HUDEP-2 (cell line): Measurements from ENCODE around the gene TOX2.

ENCODE experiments used
- DNase-seq, 76 experiments: peaks; one replicate each; lab custom pipeline; 2025; ENCODE audit not compliant: unreplicated experiment in 76 of 76; lab: John Stamatoyannopoulos, UW

The TOX2 gene

DNA sequence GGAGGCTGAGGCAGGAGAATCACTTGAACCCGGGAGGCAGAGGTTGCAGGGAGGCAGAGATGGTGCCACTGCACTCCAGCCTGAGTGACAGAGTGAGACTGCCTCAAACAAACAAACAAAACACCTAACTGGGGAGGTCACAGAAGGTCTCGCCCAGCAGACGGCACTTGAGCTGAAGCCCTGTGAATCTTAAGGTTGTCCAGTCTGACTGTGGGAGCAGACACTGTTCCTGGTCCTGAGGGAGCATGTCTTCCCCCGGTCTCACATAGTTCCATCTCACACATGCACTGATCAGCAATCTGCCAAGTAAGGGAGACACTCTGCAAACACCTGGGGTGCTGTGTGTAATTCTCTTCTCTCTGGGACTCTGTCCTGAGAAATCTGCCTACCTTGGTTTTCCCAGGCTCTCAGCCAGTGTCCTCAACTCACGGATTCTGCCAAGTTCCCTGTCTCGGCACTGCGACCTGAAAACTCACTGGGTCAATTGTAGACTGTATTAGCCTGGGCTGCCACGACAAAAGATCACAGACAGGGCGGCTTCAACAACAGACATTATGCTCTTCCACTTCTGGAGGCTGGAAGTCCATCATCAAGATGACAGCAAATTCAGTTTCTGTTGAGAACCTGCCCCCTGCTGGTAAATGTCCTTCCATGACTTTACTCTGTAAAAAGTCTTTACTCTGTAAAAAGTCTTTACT lies 178.0 kb downstream of the TOX2 start:
- DNase-seq = peak in 11 of 76 experiments; percentile 4 to 26 (median 9)

DNA sequence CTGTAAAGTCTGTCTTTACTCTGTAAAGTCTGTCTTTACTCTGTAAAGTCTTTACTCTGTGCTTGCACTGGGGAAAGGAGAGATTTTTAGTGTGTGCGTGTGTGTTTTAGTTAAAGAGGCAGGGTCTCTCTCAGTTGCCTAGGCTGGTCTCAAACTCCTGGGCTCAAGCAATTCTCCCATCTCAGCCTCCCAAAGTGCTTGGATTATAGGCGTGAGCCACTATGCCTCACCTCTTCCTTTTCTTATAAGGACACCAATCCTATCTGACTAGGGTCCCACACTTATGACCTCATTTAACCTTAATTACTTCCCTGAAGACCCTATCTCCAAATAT lies 178.6 kb downstream of the TOX2 start:
- DNase-seq = no peak

DNA sequence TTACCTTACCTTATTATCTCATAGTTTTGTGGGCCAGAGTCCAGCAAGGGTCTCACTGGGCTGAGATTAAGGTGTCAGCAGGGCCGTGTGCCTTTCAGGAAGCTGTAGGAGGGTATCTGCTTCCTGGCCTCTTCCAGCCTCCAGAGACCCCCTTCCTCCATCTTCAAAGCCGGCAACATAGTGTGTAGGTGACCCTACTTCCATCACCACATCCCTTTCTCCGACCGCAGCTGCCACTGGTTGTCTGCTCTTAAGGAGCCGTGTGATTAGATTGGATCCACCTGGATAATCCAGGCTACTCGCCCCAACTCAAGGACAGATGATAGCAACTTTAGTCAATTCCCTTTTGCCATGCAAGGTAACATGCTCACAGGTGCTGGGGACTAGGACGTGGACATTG lies 181.2 kb downstream of the TOX2 start:
- DNase-seq = no peak

DNA sequence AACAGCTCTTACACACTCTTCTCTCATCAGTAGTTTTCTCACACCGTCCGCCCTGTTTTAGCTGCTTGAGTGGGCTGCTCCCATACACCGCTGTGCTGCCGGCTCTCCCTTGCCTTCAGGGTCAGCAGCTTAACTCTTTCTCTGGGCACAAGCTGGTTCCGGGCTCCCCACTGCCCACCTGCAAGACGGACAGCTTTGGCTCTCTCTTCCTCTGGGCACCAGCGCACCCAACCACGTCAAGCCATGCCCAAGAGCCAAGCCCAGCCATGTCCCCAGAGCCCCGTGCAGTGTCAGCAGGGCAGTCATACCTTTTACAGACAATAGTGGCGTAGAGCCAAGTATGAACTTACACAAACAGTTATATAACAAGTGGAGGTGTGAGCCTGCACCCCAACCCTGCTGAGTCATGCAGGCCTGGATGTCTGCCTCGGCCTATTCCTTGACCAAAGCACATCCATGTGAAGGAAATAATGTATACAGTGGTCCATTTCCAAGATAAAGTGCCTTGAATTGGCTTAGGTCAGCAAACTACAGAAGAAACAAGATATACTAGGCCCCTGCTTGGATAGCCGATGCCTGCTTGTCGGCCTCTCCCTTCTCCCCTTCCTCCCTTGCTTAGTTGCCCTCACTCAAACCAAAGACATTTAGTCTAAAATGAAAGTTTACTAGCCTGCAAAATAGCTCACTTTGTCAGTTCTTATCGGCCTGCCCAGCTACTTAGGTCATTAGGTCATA lies 183.0 kb downstream of the TOX2 start:
- DNase-seq = no peak

DNA sequence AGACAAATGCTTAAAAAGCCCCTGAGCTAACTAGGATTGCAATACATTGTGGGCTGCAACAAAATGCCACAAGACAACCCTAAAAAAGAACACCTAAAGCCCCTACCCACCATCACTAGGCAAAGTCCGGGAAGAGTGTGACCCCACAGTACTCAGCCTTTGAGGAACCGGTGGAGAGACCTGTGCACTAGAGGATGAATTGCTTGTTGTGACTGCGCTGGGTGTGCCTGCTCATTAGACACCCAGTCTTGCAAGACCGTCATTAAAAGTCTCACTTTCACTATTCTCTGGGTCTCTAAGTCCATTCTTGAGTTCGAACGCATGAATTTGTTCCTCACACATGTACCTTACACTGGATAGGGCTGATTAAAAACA lies 183.6 kb downstream of the TOX2 start:
- no peak for DNase-seq

DNA sequence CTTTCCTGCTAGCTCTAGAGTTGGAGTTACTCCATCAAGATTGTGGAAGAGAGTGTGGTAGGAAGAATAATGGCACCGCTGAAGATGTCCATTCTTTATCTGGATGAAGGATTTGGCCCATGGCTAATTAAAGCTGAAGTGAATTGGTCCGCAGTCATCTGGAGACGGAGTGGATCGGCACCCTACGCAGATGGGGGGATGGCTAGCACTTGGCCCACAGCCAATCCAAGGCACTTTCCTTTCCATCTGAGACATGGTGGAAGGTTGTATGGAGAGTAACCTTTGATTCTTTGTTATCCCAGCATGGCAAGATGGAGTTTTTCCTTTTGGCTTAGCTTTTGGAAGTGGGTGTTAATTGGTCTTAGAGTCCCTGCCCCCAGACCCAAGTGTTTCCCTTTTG lies 184.0 kb downstream of the TOX2 start:
- no peak for DNase-seq

DNA sequence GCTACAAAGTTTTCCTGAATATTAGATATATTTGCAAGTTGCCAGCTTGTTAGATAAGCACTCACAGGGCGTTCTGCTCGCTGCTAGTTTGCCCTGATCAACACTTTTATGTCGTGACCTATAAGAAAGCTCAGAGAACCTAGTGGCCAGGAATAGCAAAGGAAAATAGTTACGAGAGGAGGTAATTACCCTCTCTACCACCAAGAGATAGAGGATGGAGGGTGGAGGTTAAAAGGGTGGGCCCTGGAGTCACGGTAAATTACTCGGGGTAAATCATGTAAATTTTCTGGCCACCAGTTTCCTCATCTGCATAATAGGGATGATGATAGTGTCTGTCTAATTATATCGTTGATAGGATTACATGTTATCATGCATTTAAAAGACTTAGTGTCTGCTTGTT lies 185.2 kb downstream of the TOX2 start:
- no peak for DNase-seq

DNA sequence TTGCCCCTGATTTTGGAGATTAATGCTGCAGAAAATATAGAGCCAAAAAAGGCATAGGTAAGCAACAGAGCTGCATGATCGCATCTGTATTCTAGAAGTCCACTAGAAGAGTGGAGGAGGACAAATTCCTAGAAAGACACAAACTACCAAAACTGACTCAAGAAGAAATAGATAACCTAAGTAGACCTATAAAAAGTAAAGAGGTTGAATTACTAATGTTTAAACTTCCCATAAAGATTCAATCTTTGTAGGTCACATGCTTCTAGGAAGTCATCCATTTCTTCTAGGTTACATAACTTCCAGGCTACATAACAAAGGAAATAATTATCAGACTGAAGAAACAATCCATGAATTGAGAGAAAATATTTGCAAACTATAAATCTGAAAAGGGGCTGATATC lies 187.9 kb downstream of the TOX2 start:
- no peak for DNase-seq

DNA sequence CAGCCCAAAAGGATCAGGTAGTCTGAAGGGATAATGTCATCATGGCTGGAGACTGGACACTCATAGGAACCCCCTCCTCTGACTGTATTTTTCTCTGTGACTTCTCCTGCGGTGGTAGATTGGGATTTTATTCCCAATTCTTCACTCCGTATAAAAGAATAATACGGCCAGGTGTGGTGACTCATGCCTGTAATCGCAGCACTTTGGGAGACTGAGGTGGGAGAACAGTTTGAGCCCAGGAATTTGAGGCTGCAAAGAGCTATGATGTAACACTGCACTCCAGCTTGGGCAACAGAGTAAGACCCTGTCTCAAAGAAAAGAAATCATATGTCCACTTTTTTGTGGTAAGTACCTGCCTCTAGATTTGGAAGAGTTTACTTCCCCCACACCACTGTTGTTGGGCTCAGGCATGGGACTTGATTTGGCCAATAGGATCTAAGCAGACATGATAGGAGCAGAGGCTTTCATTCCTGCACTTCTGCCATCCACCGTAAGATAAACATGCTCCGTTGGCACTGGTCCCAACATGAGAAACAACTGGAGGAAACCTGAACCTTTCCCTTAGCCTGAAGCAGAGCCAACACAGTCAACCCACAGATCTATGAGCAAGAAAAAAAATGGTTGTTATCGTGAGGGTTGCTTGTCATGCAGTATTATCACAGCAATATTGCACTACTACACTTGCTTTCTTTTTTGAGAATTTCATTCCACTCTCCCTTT lies 190.3 kb downstream of the TOX2 start:
- no peak for DNase-seq

DNA sequence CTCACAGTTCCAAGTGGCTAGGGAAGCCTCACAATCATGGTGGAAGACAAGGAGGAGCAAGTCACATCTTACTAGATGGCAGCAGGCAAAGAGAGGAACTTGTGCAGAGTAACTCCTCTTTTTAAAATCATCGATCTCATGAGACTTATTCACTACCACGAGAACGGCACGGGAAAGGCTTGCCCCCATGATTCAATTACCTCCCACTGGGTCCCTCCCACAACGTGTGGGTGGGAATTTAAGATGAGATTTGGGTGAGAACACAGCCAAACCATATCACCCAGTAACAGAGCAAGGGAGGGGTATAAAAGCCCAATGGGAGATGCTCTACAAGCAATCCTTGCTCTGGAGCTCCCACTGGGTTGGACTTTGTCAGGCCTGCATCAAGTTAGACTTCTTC lies 192.0 kb downstream of the TOX2 start:
- no peak for DNase-seq

DNA sequence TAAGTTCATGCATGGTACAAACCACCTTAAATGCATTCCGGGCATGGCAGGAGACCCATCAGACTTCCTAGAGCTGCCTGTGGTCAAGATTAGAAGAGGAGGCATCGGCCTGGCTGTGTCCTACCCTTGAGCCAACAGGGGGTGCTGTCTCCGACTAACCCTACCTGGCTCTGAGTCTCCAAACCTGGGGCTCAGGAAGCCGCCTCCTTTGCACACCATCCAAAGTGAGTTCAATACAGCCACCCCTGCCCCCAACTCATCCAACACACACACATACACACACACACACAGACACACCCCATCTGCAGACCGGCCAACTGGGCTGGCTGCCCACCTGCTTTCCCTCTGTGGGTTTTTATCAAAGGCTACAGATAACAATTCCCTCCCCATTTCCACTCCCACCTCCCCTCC lies 195.3 kb downstream of the TOX2 start:
- DNase-seq = no peak

DNA sequence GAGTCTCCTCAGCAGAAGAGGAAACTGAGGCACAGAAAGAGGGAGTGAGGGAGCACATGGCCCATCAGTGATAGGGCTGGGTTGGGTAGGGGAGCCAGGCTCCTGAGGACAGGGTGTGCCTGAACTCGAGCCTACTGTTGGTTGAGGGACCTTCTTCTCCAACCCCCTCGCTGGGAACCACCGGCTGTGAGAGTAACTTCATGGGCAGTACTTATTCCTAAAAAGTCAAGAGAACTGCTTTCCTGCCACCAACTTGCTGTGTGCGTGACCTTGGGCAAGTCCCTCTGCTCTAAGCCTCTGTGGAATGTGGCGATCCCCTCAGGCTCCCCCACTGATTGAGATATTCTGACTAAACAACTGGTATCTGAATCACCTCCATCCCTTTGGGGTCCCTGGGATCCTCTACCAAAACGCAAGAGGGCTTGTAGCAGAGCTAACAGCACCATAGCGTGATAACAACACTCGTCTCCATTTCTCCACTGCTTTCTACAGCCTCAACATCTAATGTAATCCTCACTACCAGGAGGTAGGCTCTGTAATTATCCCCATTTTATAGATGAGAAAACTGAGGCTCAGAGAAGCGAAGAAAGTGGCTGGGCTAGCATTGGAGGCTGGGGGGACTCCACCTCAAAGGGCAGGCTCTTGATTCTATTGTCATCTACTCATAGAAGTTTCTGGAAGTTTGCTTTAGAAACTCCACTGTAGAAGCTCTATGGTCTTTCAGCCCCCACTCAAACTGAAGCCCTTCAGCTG lies 196.3 kb downstream of the TOX2 start:
- no peak for DNase-seq

DNA sequence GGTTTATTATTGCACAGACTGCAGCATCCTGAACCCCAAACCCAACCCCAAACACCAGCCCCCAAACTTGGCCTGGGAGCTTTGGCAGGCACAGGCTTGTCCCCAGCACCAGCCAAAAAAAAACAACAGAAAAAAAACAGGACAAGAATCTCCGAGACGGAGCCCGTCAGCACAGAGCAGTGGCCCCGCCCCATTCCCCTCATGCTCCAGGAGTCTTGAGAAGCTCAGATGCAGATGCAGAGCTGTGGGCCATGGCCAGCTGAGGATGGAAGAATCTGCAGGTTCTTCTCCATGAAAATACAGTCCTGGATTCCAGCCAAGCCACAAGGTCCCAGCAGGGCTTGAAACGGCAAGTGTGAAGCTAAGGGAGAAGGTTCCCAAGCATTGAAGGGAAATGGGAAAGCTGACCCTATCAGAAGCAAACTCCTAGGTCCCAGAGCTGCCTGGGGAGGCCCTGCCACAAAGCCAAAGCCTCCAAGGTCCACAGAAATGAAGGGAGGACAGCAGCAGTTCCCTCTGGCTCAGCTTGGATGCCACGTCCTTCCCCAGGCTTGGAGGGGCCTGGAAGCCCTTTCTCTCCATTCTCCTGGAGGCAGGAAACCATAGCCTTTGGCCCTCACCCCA lies 197.2 kb downstream of the TOX2 start:
- no peak for DNase-seq

DNA sequence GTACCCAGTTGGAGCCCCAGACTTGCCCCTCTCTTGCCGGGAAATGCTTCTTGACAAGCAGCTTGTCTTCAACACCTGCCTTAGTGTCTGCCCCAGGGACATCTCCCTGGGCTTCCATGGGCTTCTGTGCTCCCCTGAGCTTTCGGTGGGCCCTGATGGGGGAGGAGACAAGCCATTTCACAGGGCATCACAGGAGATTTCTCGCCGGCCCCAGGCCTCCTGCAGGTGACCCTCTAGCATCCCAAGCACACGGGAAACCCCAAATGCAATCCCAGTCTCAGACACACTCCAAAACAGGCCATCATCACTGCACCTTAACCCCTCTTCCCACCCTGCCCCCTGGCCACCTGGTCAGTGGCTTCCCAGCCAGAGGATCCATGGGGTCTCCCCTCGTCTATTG lies 197.8 kb downstream of the TOX2 start:
- DNase-seq = no peak

DNA sequence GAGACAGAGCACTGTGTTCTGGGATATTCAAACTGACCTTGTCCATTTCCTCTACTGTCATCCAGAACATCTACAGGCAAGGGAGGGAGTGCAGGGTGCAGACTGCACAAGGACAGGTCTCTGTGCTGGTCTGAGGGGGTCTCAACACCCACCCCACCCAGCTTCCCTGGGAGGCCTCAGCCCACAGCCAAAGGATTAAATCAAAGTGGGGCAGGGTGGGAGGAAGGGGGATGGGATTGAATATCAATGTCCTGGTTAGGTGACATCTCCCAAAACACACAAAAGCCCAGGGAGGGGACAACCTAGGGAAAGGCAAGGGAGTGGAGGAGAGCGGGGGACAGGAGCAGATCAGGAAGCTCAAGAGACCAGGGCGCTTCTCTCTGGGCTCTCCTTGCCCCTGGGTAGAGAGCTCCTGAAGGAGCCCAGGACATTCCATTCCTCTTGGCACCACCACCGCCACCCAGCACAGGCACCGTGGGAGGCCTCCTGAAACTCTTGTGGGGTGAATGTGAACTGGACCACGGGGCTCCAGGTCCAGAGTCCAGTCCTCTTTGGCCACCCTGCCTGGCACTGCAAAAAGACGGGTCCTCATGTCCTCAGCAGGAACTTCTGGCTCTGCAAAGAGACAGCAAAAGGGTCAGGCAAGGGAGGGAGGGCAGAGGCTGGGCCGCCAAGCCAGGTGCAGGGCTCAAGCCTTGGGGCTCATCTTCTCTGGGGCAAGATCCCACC lies 198.4 kb downstream of the TOX2 start:
- DNase-seq = no peak

DNA sequence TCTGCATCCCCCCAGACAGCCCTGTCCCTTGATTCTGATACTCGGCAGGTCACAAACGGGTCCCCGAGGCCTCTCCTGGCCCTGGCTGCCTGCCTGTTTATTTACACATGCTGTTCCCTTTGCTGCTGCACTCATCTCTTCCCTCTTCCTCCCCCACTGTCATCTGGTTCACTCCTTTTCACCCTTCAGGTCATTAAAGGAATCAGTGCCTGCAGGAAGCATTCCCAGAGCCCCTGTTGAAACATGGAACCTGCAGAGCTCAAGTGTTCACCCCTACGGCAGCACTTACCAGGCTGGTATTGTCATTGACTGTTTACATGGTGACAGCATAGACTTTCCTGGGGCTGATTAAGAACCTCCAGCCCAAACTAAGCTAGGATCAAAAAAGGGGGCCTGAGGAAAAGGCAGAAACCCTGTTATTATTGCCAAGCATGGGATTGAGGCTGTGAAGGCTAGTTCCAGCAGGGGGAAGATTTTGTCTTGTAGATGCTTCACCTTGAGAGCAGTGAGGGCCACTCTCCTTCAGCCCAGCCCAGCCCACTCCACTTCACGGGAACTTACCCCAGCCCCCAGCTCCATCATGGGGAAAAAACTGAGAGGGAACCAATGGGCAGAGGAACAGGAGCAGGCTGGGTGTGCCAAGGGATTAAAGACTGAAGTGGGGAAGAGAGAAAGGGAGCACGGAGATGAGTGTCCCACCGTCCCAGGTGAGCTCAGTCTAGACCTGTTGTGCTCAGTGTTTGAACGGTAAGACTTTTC lies 199.1 kb downstream of the TOX2 start:
- no peak for DNase-seq

DNA sequence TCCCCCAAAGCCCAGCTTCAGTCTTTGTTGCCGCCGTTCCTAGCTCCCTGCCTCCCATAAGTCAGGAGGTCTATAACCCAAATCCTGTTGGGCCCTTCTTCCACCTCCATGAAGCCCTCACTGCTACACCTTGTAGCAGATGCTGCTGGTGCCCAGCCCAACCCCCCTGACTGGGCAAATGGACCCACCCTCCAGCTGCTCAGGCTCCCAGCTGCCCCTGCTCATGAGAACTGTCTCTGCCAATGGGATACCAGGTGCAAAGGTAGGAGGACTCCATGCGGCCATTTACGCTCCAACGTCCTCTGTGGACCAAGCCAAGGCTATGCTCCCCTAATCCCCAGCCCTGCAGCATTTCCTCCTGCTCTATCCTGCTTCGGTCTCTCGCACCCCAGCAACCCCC lies 200.5 kb downstream of the TOX2 start:
- DNase-seq = no peak

DNA sequence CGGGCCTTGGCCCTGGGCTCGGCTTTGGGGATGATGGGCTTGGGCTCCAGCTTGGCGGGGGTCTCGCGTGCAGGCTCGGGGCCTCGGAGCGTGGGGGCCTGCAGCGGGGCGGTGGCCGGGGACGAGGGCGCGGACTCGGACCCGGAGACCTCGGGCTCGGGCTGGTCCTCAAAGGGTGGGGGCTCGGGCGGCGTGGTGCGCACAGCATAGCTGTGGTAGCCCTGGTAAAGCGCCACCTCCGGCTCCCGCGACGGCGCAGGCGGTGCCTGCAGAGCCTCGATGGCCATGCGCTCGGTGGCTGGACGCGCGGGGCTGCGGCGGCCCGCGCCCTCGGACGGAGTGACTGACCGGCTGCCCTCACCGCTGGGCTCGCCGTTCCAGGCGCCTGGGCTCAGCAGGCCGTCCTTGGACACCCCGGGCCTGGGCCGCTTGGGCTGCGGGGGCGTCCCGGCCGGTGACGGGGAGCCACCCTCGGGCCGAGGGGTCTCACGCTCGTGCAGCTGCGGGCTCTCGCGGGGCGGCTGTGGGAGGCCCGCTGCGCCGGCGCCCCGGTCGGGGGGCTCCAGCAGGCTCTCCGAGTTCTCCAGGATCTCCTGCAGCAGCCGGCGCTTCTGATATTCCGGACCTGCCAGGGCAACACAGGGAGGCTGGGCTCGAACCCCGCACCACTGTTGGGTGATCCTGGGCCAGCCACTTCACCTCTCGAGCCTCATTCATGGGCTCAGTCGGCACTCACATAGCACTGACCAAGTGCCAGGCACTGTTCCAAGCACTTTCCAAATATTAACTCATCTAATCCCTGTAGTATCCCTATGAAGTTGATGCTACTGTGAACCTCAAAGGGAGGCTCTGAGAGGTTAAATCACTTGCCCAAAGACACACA lies 201.4 kb downstream of the TOX2 start:
- DNase-seq = no peak
